IPS-15b (cell line): ENCODE data around the gene DIP2A.

ENCODE experiments used
- H3K27me3 ChIP-seq: one replicate; pipeline ENCODE4 v1.6.1; 2013; ENCODE audit warnings: low read length; ENCODE audit not compliant: control insufficient read depth, insufficient read depth
- H3K36me3 ChIP-seq: one replicate; pipeline ENCODE4 v1.6.1; 2013; ENCODE audit warnings: low read length; ENCODE audit not compliant: control insufficient read depth, insufficient read depth
- H3K4me1 ChIP-seq: one replicate; pipeline ENCODE4 v1.6.1; 2013; ENCODE audit warnings: mild to moderate bottlenecking, low read length; ENCODE audit not compliant: control insufficient read depth, insufficient read depth
- H3K4me3 ChIP-seq: one replicate; pipeline ENCODE4 v1.5.1; 2013; ENCODE audit warnings: low read depth, low read length
- H3K9ac ChIP-seq: one replicate; pipeline ENCODE4 v1.6.1; 2013; ENCODE audit warnings: low read depth, mild to moderate bottlenecking, low read length
- H3K9me3 ChIP-seq: one replicate; pipeline ENCODE4 v1.6.1; 2013; ENCODE audit warnings: mild to moderate bottlenecking, low read length; ENCODE audit not compliant: control insufficient read depth, insufficient read depth

Gene DIP2A

DNA sequence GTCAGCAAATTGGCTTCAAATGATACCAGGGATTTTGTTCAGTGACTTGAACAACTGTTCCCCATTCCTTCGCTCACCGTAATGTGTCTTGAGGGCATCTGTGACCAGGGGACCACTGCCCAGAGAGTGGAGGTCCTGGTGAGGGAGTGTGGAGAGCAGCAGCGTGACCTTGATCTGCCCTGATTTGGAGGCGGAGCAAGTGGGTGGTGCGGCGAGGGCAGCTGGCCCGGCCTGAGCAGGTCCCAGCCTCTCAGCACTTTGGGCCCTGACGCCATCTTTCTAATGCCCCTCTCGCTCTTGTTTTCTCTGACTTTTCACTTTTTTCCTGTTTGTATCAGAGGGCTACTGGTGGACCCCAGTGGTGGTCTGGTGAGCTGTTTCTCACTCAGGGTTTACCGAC is 31.1 kb downstream of the DIP2A start:
- no peaks in the 10 kb centered on the region for H3K9me3 ChIP-seq
- H3K27me3 ChIP-seq, result no peaks in the 10 kb centered on the region
- peaks cover 8% of the 10 kb centered on the region for H3K36me3 ChIP-seq
- no peak overlapping the region for H3K9ac ChIP-seq
- no peaks in the 10 kb centered on the region for H3K4me1 ChIP-seq
- no peak overlapping the region for H3K4me3 ChIP-seq

DNA sequence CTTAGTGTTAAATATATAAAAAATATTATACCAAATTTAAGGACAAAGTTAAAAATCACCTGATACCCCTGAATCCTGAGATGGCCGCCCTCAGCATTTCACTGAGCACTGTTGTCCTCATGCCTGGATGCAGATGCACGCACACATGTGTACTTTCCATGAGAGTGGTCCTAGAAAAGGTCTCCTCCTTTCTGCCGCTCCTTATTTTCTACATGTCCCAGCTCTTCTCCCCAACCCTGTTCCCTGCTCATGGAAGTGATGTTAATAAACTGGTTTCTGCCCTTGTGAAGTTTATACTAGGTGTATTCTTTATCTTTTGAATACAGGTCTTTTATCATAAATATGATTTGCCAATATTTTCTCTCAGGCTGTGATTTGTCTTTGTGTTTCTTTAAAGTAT is 32.9 kb downstream of the DIP2A start:
- H3K4me3 ChIP-seq, result no peak overlapping the region
- no peak overlapping the region for H3K9ac ChIP-seq
- H3K36me3 ChIP-seq, result peaks cover 8% of the 10 kb centered on the region
- H3K27me3 ChIP-seq, result no peaks in the 10 kb centered on the region
- H3K4me1 ChIP-seq, result no peaks in the 10 kb centered on the region
- no peaks in the 10 kb centered on the region for H3K9me3 ChIP-seq

DNA sequence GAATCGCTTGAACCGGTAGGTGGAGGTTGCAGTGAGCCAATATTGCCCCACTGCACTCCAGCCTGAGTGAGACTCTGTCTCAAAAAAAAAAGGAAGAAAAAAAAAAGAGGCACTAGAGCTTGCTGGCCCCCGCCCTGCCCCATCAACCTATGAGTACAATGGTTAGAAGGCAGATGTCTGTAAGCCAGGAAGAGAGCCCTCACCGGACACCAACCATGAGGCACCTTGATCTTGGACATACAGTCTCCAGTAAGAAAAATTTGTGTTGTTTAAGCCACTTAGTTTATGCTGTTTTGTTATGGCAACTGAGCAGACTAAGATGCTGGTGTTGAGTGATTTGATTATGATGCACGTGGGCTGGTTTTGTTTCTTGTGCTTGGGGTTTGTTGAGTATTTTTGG is 34.2 kb downstream of the DIP2A start:
- Histone ChIP-seq H3K27me3 (no peaks in the 10 kb centered on the region), H3K4me1 (no peaks in the 10 kb centered on the region), H3K9ac (no peak overlapping the region), H3K36me3 (peaks cover 9% of the 10 kb centered on the region), H3K9me3 (no peaks in the 10 kb centered on the region), H3K4me3 (no peak overlapping the region)

DNA sequence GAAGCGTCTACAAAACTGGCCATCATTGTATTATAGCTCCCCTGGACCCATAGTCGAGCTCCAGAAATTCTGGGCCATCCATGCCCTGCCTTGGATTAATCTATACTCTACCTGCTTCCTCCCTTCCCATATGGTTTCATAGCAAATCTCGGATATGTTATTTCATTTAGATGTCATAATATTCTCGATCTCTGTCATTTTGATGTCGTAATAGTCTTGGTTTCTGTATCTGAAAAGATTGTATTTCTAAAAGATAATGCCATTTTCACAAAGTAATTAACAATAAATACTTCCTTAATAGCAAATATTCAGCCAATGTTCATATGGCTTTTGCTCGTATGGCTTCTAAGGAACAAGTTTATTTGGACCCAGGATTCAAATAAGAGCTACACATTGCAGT is 35.1 kb downstream of the DIP2A start:
- H3K4me1 ChIP-seq, result no peaks in the 10 kb centered on the region
- H3K4me3 ChIP-seq, result no peak overlapping the region
- H3K36me3 ChIP-seq, result peaks cover 17% of the 10 kb centered on the region
- H3K9me3 ChIP-seq, result no peaks in the 10 kb centered on the region
- no peak overlapping the region for H3K9ac ChIP-seq
- no peaks in the 10 kb centered on the region for H3K27me3 ChIP-seq

DNA sequence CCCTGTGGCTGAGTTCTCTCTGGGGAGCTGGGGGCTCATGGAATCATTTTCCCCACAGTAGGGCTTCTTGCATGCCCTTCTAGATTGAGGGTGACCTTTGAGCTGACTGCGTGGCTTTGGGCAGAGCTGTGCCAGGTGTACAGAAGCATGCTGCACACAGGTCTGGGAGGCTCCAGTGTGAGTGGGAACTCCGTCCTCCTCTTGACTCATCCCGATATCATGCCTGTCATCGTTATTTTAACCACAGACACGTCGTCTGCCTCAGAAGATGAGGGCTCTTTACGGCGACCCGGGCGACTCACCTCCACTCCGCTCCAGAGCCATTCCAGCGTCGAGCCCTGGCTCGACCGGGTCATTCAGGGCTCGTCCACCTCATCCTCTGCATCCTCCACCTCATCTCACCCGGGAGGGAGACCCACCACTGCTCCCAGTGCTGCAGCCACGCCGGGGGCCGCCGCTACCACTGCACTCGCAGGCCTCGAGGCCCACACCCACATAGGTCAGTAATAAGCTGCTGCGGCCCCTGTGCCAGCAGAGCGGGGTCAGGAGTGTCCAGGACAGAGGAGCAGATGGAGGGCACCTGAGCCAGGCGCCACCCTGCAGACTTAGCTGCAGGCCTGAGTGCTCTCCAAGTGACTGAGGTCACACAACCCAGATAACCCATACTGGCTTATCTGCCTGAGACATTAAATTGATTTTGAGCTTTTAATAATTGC is 39.8 kb downstream of the DIP2A start:
- Histone ChIP-seq H3K36me3 (peaks cover 12% of the 10 kb centered on the region), H3K9ac (no peak overlapping the region), H3K4me3 (no peak overlapping the region), H3K4me1 (no peaks in the 10 kb centered on the region), H3K9me3 (no peaks in the 10 kb centered on the region), H3K27me3 (no peaks in the 10 kb centered on the region)

DNA sequence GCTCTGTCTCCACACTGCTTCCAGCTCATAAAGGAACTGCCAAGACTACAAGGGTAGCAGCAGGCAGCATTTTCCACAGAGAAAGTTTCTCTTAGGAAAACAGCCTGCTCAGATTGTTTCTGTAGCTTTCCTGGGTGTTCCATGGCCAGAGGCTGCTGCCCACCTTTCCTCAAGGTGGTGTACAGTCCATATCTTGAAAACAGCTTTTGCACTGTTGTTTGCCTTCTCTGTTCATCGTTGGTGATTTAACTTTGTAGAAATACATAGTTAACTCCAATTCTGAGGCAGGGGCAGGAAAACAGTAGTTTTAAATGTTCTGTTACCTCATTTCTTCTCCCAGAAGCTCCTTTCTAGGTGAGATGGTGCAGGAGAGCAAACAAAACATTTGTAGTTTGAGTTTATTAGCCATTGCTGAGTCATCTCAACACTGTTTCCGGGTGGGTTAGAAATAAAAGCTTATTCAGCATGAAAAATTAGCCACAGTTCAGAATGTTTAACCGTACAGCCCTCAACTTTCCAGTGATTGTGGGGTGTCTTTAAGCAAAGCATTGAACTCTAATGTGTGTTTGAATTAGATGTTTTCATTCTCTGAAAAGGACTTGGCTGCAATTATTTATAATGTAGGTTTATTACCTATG is 41.7 kb downstream of the DIP2A start:
- Histone ChIP-seq H3K9me3 (no peaks in the 10 kb centered on the region), H3K27me3 (no peaks in the 10 kb centered on the region), H3K9ac (no peak overlapping the region), H3K36me3 (peaks cover 16% of the 10 kb centered on the region), H3K4me3 (no peak overlapping the region), H3K4me1 (no peaks in the 10 kb centered on the region)

DNA sequence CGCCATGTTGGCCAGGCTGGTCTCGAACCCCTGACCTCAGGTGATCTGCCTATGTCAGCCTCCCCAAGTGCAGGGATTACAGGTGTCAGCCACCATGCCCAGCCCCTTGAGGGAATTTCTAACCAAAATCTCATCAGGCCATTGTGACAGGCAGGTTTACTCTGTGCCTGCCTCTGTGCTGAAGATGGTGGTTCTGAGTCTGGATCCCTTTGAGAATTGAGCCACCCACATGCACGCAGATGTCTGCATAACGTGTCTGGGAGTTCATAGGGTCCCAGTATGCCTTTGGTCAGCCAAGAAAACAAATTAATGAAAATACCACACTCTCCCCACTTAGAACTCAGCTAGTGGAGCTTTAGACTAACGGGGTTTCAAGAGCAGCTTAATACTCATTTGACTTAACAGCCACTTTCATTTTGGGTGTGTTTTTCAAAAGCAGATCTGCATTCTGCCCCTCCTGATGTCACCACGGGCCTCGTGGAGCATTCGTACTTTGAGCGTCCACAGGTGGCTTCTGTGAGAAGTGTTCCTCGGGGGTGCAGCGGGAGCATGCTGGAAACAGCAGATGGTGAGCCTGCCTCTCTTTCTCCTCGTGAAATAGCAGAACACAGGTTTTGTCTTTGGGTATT is 45.3 kb downstream of the DIP2A start:
- H3K4me1 ChIP-seq, result no peaks in the 10 kb centered on the region
- H3K27me3 ChIP-seq, result no peaks in the 10 kb centered on the region
- H3K9me3 ChIP-seq, result no peaks in the 10 kb centered on the region
- no peak overlapping the region for H3K4me3 ChIP-seq
- H3K9ac ChIP-seq, result no peak overlapping the region
- peaks cover 9% of the 10 kb centered on the region for H3K36me3 ChIP-seq

DNA sequence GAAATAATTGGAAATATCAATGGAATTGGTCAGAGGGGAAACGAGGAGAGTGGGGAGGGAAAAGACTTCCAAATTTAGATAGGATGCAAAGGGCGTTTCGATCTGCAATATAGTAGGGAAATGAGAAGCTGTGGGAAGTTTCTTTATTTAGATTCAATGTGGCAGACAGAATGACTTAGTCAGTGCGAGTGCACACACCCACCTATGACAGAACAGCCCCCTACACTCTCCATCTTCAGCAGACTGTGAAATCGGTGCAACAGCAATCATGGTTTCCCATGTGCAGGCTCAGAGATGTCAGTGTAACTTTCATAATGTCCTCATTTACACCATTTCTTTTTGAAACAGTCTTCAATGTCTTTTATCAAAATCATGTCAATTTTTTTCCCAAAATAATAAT is 46.0 kb downstream of the DIP2A start:
- Histone ChIP-seq H3K4me3 (no peak overlapping the region), H3K4me1 (no peaks in the 10 kb centered on the region), H3K9me3 (no peaks in the 10 kb centered on the region), H3K27me3 (no peaks in the 10 kb centered on the region), H3K9ac (no peak overlapping the region), H3K36me3 (peaks cover 11% of the 10 kb centered on the region)

DNA sequence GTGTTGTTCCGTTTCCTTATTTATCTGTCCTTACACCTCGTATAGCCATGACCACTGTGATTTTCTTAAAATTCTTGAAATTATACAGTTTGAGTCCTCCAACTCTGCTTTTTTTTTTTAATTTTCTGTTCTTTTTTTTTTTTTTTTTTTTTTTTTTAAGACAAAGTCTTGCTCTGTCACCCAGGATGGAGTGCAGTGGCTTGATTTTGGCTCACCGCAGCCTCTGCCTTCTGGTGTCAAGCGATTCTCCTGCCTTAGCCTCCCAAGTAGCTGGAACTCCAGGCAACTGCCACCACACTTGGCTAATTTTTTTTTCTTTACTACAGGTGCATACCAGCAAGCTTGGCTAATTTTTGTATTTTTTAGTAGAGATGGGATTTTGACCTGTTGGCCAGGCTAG is 48.9 kb downstream of the DIP2A start:
- H3K27me3 ChIP-seq, result no peaks in the 10 kb centered on the region
- peaks cover 12% of the 10 kb centered on the region for H3K36me3 ChIP-seq
- no peaks in the 10 kb centered on the region for H3K9me3 ChIP-seq
- no peak overlapping the region for H3K9ac ChIP-seq
- no peak overlapping the region for H3K4me3 ChIP-seq
- no peaks in the 10 kb centered on the region for H3K4me1 ChIP-seq

DNA sequence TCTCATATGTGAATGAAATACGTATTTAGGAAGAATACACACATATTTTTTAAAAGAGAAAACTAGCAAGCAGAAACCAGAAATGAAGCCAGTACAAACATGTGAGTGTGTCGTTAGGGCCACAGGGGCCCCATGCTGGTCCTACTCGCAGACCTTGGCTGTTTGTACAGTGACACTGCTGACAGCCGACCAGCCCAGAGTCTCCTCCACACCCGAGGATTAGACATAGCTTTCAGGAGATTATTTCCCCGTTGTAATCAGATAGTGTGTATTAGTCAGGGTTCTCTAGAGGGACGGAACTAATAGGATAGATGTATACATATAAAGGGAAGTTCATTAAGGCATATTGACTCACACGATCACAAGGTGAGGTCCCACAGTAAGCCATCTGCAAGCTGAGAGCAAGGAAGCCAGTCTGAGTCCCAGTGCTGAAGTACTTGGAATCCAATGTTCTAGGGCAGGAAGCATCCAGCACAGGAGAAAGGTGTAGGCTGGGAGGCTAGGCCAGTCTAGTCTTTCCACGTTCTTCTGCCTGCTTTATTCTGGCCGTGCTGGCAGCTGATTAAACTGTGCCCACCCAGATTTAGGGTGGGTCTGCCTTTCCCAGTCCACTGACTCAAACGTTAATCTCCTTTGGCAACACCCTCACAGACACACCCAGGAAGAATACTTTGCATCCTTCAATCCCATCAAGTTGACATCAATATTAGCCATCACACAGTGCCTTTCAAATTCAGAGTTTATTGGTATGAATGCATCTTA is 51.2 kb downstream of the DIP2A start:
- H3K27me3 ChIP-seq, result no peaks in the 10 kb centered on the region
- H3K36me3 ChIP-seq, result peaks cover 8% of the 10 kb centered on the region
- H3K9me3 ChIP-seq, result no peaks in the 10 kb centered on the region
- H3K9ac ChIP-seq, result no peak overlapping the region
- H3K4me1 ChIP-seq, result no peaks in the 10 kb centered on the region
- no peak overlapping the region for H3K4me3 ChIP-seq

DNA sequence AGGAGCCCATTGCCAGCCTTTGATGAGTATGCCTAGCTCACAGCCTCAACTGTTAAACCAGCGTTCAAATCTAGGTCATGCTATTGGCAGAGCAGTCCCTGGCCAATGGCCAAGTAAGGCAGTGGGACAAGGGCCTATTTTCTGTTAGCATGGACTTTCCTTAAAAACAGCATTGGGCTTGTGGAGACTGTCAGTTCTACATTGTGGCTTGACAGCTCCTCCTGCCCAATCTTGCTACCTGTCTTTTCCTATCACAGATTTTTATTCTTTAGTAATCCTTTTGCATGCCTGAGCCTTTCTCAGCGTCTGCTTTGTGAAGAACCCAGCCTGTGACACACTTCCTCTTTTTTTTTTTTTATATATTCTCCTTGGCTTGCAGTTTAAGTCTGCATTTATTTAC is 56.4 kb downstream of the DIP2A start:
- no peaks in the 10 kb centered on the region for H3K27me3 ChIP-seq
- H3K4me1 ChIP-seq, result no peaks in the 10 kb centered on the region
- H3K36me3 ChIP-seq, result peaks cover 2% of the 10 kb centered on the region
- no peaks in the 10 kb centered on the region for H3K9me3 ChIP-seq
- no peak overlapping the region for H3K9ac ChIP-seq
- H3K4me3 ChIP-seq, result no peak overlapping the region
